HL-60 (cell line): ENCODE measurements around the gene NKD1.
"Not testable (repeated sequence)": the region's sequence is repeated elsewhere in the genome, so short reads cannot be mapped to it uniquely, and the experiment has no call there.

Experiments
- DNase-seq, 2 experiments: peaks; one replicate each; pipeline ENCODE4 v3.0.0-alpha.2; 2010 to 2020; ENCODE audit warnings: low read depth in 1 of 2, low spot score in 1 of 2
- H3K27ac ChIP-seq: fragments of 250-450 bp; sonication (Bioruptor Pico); replicated peaks from 2 replicates; pipeline ENCODE4 v1.5.1; 2020; ENCODE audit warnings: mild to moderate bottlenecking, moderate library complexity
- H3K27me3 ChIP-seq: fragments of 250-450 bp; sonication (Bioruptor Pico); 2 replicates; pipeline ENCODE4 v1.5.1; 2021; ENCODE audit warnings: mild to moderate bottlenecking, moderate library complexity; ENCODE audit not compliant: insufficient read depth, poor library complexity, severe bottlenecking
- H3K4me3 ChIP-seq: replicated peaks from 2 replicates; pipeline ENCODE4 v1.5.1; 2011; ENCODE audit warnings: mild to moderate bottlenecking, control low read depth, low read length; ENCODE audit not compliant: insufficient read depth
- CTCF ChIP-seq: IDR thresholded peaks from one replicate; pipeline ENCODE4 v1.5.1; 2011; ENCODE audit warnings: low read length, control low read depth, inconsistent platforms; ENCODE audit not compliant: insufficient read depth
- GABPA ChIP-seq: IDR thresholded peaks from 2 replicates; pipeline ENCODE4 v1.6.1; 2012; ENCODE audit warnings: low read depth
- POLR2AphosphoS5 ChIP-seq: IDR thresholded peaks from 2 replicates; pipeline ENCODE4 v1.6.1; 2012; ENCODE audit warnings: low read depth
- REST ChIP-seq: IDR thresholded peaks from 2 replicates; pipeline ENCODE4 v1.6.1; 2012; ENCODE audit warnings: low read depth; ENCODE audit not compliant: insufficient replicate concordance
- SPI1 ChIP-seq: IDR thresholded peaks from 2 replicates; pipeline ENCODE4 v1.6.1; 2012; ENCODE audit warnings: low read depth, mild to moderate bottlenecking, borderline replicate concordance

NKD1 gene

GRCh38 chr16:50534556-50534955 is 13.6 kb upstream of the NKD1 start:
- Histone ChIP-seq H3K27ac (no peak overlapping the region), H3K27me3 (no peaks in the 10 kb centered on the region), H3K4me3 (no peak overlapping the region)
- no peak for DNase-seq
- TF ChIP-seq REST: no peak
- no peak for TF ChIP-seq CTCF
- TF ChIP-seq GABPA: no peak
- TF ChIP-seq SPI1: no peak
- TF ChIP-seq POLR2AphosphoS5: no peak

GRCh38 chr16:50534958-50535357 is 13.2 kb upstream of the NKD1 start:
- H3K27me3 ChIP-seq: no peaks in the 10 kb centered on the region
- no peak for DNase-seq
- TF ChIP-seq GABPA (no peak), POLR2AphosphoS5 (no peak), REST (no peak), CTCF (no peak), SPI1 (no peak)

GRCh38 chr16:50535506-50536257 is 12.5 kb upstream of the NKD1 start:
- no peak overlapping the region for H3K27ac ChIP-seq
- no peaks in the 10 kb centered on the region for H3K27me3 ChIP-seq
- no peak overlapping the region for H3K4me3 ChIP-seq
- DNase-seq: no peak
- TF ChIP-seq REST: no peak
- TF ChIP-seq CTCF: no peak
- no peak for TF ChIP-seq POLR2AphosphoS5
- TF ChIP-seq GABPA: no peak
- TF ChIP-seq SPI1: no peak

More at GRCh38 chr16:50534958-50535357, 13.2 kb upstream of the NKD1 start:
- H3K4me3 ChIP-seq: no peak overlapping the region
- H3K27ac ChIP-seq: no peak overlapping the region

GRCh38 chr16:50536258-50536645 is 11.9 kb upstream of the NKD1 start:
- not testable (repeated sequence) for H3K4me3 ChIP-seq, H3K27me3 ChIP-seq, H3K27ac ChIP-seq, DNase-seq
